GM21723 (cell line): ENCODE measurements around the gene FCGR3B.
A peak's percentile ranks its signal among the peaks of the same experiment; 100 is the strongest.
"Not testable (repeated sequence)": the region's sequence is repeated elsewhere in the genome, so short reads cannot be mapped to it uniquely, and the experiment has no call there.

ENCODE experiments used
- ATAC-seq: cut with Tn5 transposase; IDR thresholded peaks from one replicate; pipeline ENCODE4 v1.9.1; 2021; ENCODE audit warnings: mild to moderate bottlenecking, moderate library complexity; ENCODE audit not compliant: unreplicated experiment

Gene FCGR3B

GRCh38 chr1:161631076-161631475 is at the start of gene FCGR3B:
TSS of gene FCGR3B (minus strand) at chr1:161631176. CDS start at chr1:161631094, 82 bp downstream.
- ATAC-seq = no peak

GRCh38 chr1:161678500-161678899 is 47.5 kb upstream of the FCGR3B start:
- no peak for ATAC-seq

GRCh38 chr1:161676958-161677689 is 46.1 kb upstream of the FCGR3B start:
- ATAC-seq = no peak

GRCh38 chr1:161676441-161676840 is 45.5 kb upstream of the FCGR3B start:
- ATAC-seq = no peak

GRCh38 chr1:161674908-161675307 is 43.9 kb upstream of the FCGR3B start:
- not testable (repeated sequence) for ATAC-seq

GRCh38 chr1:161674447-161674846 is 43.5 kb upstream of the FCGR3B start:
- not testable (repeated sequence) for ATAC-seq

GRCh38 chr1:161673437-161673836 is 42.5 kb upstream of the FCGR3B start:
- not testable (repeated sequence) for ATAC-seq

- not testable (repeated sequence) for ATAC-seq
Measured at GRCh38 chr1:161671045-161672020, 40.4 kb upstream of the FCGR3B start.

GRCh38 chr1:161664689-161665088 is 33.7 kb upstream of the FCGR3B start:
- ATAC-seq = not testable (repeated sequence)

GRCh38 chr1:161663569-161663968 is 32.6 kb upstream of the FCGR3B start:
- ATAC-seq = peak; percentile 21

GRCh38 chr1:161662684-161663339 is 31.8 kb upstream of the FCGR3B start, which contains the start of gene FCGR2B:
TSS of gene FCGR2B (plus strand) at chr1:161663143. CDS start at chr1:161663242, 99 bp downstream.
- peak; percentile 84 for ATAC-seq

GRCh38 chr1:161661660-161662311 is 30.8 kb upstream of the FCGR3B start:
- not testable (repeated sequence) for ATAC-seq

GRCh38 chr1:161658524-161658923 is 27.5 kb upstream of the FCGR3B start:
- not testable (repeated sequence) for ATAC-seq

GRCh38 chr1:161653971-161654370 is 23.0 kb upstream of the FCGR3B start:
- not testable (repeated sequence) for ATAC-seq

GRCh38 chr1:161653541-161653940 is 22.6 kb upstream of the FCGR3B start:
- not testable (repeated sequence) for ATAC-seq

- not testable (repeated sequence) for ATAC-seq
Measured at GRCh38 chr1:161647507-161648360, 16.8 kb upstream of the FCGR3B start.

GRCh38 chr1:161644855-161645254 is 13.9 kb upstream of the FCGR3B start:
- not testable (repeated sequence) for ATAC-seq

- not testable (repeated sequence) for ATAC-seq
Measured at GRCh38 chr1:161643481-161644208, 12.7 kb upstream of the FCGR3B start.

GRCh38 chr1:161642697-161643096 is 11.7 kb upstream of the FCGR3B start:
- not testable (repeated sequence) for ATAC-seq
